BLaER1 (cell line): Measurements from ENCODE around the gene CRB2.
A peak's percentile ranks its signal among the peaks of the same experiment; 100 is the strongest.

Experiments
- H3K27ac ChIP-seq: shearing (Covaris generic); formaldehyde crosslinking; 2 replicates; pipeline ENCODE4 v1.8.1; 2022
- H3K27me3 ChIP-seq: shearing (Covaris generic); formaldehyde crosslinking; 2 replicates; pipeline ENCODE4 v1.8.1; 2022
- H3K36me3 ChIP-seq: shearing (Covaris generic); formaldehyde crosslinking; 2 replicates; pipeline ENCODE4 v1.8.1; 2022
- H3K4me1 ChIP-seq: shearing (Covaris generic); formaldehyde crosslinking; 2 replicates; pipeline ENCODE4 v1.8.1; 2022
- H3K4me2 ChIP-seq: shearing (Covaris generic); formaldehyde crosslinking; 2 replicates; pipeline ENCODE4 v1.8.1; 2022
- H3K4me3 ChIP-seq: shearing (Covaris generic); formaldehyde crosslinking; 2 replicates; pipeline ENCODE4 v1.8.1; 2022
- H3K9ac ChIP-seq: shearing (Covaris generic); formaldehyde crosslinking; 2 replicates; pipeline ENCODE4 v1.8.1; 2022
- H3K9me3 ChIP-seq: shearing (Covaris generic); formaldehyde crosslinking; 2 replicates; pipeline ENCODE4 v1.8.1; 2022
- H4K20me1 ChIP-seq: shearing (Covaris generic); formaldehyde crosslinking; 2 replicates; pipeline ENCODE4 v1.8.1; 2022
- Cebpa-rat ChIP-seq: shearing (Covaris generic); IDR thresholded peaks from 2 replicates; pipeline ENCODE4 v1.8.1; 2022

The CRB2 gene

DNA sequence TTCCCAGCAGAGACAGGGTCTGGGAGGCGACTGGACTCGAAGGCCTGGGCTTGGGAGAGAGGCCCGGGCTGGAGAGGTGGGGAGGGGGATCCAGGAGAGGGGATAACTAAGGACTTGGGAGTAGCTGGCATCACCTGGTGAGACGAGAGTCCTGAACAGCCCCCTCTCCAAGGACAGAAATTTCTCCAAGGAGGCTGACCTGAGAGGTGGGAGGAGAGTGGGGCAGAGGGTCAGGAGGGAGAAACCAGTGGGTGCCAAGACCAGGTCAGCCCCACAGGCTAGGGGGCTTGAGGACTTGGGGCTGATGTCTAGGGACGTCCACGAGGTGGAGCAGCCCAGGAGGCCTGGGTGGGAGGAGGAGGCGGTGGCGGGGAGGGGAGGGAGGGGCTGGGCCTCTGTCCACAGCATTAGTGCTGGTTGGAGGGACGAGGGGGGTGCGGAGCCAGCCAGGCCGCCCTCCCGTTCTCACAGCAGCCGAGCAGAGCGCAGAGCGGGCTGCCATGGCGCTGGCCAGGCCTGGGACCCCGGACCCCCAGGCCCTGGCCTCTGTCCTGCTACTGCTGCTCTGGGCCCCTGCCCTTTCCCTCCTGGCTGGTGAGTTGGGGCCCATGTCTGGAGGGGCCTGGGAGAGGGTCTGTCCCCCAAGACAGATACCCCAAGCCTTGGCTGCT lies at the start of gene CRB2:
CRB2 (plus strand) TSS at position 437 of the 671 bp plus-strand sequence; CDS start at position 501, 64 bp downstream.
- Histone ChIP-seq H3K9me3 (no peaks in the 10 kb centered on the region), H3K9ac (no peak within 1 kb of the TSS), H3K4me3 (no peak within 1 kb of the TSS), H3K27ac (no peak within 1 kb of the TSS), H3K27me3 (no peaks in the 10 kb centered on the region), H3K4me2 (no peak within 1 kb of the TSS), H3K36me3 (no peaks in the 10 kb centered on the region), H3K4me1 (peaks cover 53% of the 10 kb centered on the region), H4K20me1 (no peaks in the 10 kb centered on the region)
- no peak for TF ChIP-seq Cebpa-rat

- TF ChIP-seq Cebpa-rat = no peak
- H3K4me1 ChIP-seq = peaks cover 97% of the 10 kb centered on the region
These were observed 46.4 kb upstream of the CRB2 start for GRCh38 chr9:123309611-123310010.

GRCh38 chr9:123310551-123311249 lies 45.3 kb upstream of the CRB2 start:
- H3K27me3 ChIP-seq = no peaks in the 10 kb centered on the region
- H3K36me3 ChIP-seq = no peaks in the 10 kb centered on the region
- H3K9ac ChIP-seq = peak overlapping the region; percentile 57
- H3K27ac ChIP-seq = peak overlapping the region; percentile 76
- peak overlapping the region; percentile 1; the same call in 1 of the 2 replicates for H3K4me3 ChIP-seq
- H3K9me3 ChIP-seq = no peaks in the 10 kb centered on the region
- no peak for TF ChIP-seq Cebpa-rat
- peaks cover 88% of the 10 kb centered on the region for H3K4me1 ChIP-seq
- no peaks in the 10 kb centered on the region for H4K20me1 ChIP-seq
- H3K4me2 ChIP-seq = peak overlapping the region; percentile 75

More at GRCh38 chr9:123309611-123310010, 46.4 kb upstream of the CRB2 start:
- Histone ChIP-seq H3K4me3 (no peak overlapping the region), H3K27ac (no peak overlapping the region), H3K9ac (no peak overlapping the region), H3K36me3 (no peaks in the 10 kb centered on the region), H3K9me3 (no peaks in the 10 kb centered on the region), H3K27me3 (no peaks in the 10 kb centered on the region), H4K20me1 (no peaks in the 10 kb centered on the region), H3K4me2 (no peak overlapping the region)

GRCh38 chr9:123311250-123311752 lies 44.7 kb upstream of the CRB2 start:
- Histone ChIP-seq H3K4me3 (peak overlapping the region; percentile 1; the same call in 1 of the 2 replicates), H3K27ac (peak overlapping the region; percentile 76), H3K9ac (peak overlapping the region; percentile 57), H3K4me2 (peak overlapping the region; percentile 75), H4K20me1 (no peaks in the 10 kb centered on the region), H3K9me3 (no peaks in the 10 kb centered on the region), H3K36me3 (no peaks in the 10 kb centered on the region), H3K4me1 (peaks cover 88% of the 10 kb centered on the region), H3K27me3 (no peaks in the 10 kb centered on the region)
- no peak for TF ChIP-seq Cebpa-rat

- Histone ChIP-seq H3K36me3 (no peaks in the 10 kb centered on the region), H3K4me3 (no peak overlapping the region), H3K9ac (no peak overlapping the region), H3K4me2 (peak overlapping the region; percentile 79), H3K27ac (peak overlapping the region; percentile 76), H3K4me1 (peaks cover 85% of the 10 kb centered on the region), H3K9me3 (no peaks in the 10 kb centered on the region), H4K20me1 (no peaks in the 10 kb centered on the region), H3K27me3 (no peaks in the 10 kb centered on the region)
- TF ChIP-seq Cebpa-rat = no peak
These were observed 43.6 kb upstream of the CRB2 start for GRCh38 chr9:123312306-123312877.

- H3K36me3 ChIP-seq = no peaks in the 10 kb centered on the region
- TF ChIP-seq Cebpa-rat = no peak
- H3K4me1 ChIP-seq = peaks cover 85% of the 10 kb centered on the region
- H3K4me2 ChIP-seq = no peak overlapping the region
- no peak overlapping the region for H3K9ac ChIP-seq
- no peak overlapping the region for H3K4me3 ChIP-seq
- H3K27me3 ChIP-seq = no peaks in the 10 kb centered on the region
- H4K20me1 ChIP-seq = no peaks in the 10 kb centered on the region
- no peaks in the 10 kb centered on the region for H3K9me3 ChIP-seq
- peak overlapping the region; percentile 47; the same call in 1 of the 2 replicates for H3K27ac ChIP-seq
These were observed 41.4 kb upstream of the CRB2 start for GRCh38 chr9:123314617-123315016.

DNA sequence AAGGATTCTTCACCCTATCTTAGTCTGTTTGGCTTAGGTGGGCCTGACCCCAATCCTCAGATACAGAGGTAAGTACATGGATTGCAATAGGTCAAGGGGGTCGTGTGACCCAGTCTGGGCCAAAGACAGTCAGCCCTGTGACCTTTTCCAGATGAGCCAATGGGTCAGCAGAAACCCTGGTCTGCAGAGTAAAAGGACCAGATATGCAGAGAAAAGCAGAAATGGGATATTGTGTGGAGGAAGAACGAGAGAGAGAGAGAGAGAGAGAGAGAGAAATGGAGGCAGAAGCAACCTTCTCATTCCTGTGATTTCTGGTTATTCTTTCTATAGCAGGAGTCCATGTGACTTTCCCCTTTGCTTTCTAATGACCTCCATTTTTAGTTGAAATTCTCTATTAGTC lies 40.4 kb upstream of the CRB2 start:
- no peak overlapping the region; the same call in 1 of the 2 replicates for H3K9ac ChIP-seq
- no peaks in the 10 kb centered on the region for H4K20me1 ChIP-seq
- no peak overlapping the region for H3K27ac ChIP-seq
- no peaks in the 10 kb centered on the region for H3K27me3 ChIP-seq
- peak overlapping the region; percentile 73 for H3K4me2 ChIP-seq
- H3K36me3 ChIP-seq = no peaks in the 10 kb centered on the region
- no peaks in the 10 kb centered on the region for H3K9me3 ChIP-seq
- H3K4me1 ChIP-seq = peaks cover 85% of the 10 kb centered on the region
- no peak overlapping the region for H3K4me3 ChIP-seq
- TF ChIP-seq Cebpa-rat = no peak

- H3K27me3 ChIP-seq = no peaks in the 10 kb centered on the region
- no peak for TF ChIP-seq Cebpa-rat
- H3K9me3 ChIP-seq = no peaks in the 10 kb centered on the region
- H3K4me3 ChIP-seq = no peak overlapping the region
- peak overlapping the region; percentile 59 for H3K27ac ChIP-seq
- peaks cover 85% of the 10 kb centered on the region for H3K4me1 ChIP-seq
- H4K20me1 ChIP-seq = no peaks in the 10 kb centered on the region
- peak overlapping the region; percentile 60; the same call in 1 of the 2 replicates for H3K9ac ChIP-seq
- H3K4me2 ChIP-seq = peak overlapping the region; percentile 73
- no peaks in the 10 kb centered on the region for H3K36me3 ChIP-seq
These were observed 39.8 kb upstream of the CRB2 start for GRCh38 chr9:123316053-123316718.

GRCh38 chr9:123318202-123318601 lies 37.8 kb upstream of the CRB2 start:
- TF ChIP-seq Cebpa-rat = no peak
- Histone ChIP-seq H3K9me3 (no peaks in the 10 kb centered on the region), H3K4me1 (peaks cover 85% of the 10 kb centered on the region), H3K36me3 (no peaks in the 10 kb centered on the region), H3K4me2 (peak overlapping the region; percentile 56), H3K27me3 (no peaks in the 10 kb centered on the region), H3K9ac (peak overlapping the region; percentile 23; the same call in 1 of the 2 replicates), H3K27ac (peak overlapping the region; percentile 93), H3K4me3 (no peak overlapping the region), H4K20me1 (no peaks in the 10 kb centered on the region)
